ENCODE results near the gene STXBP5L. TPM values are rescaled to one million over a fixed set of nuclear protein-coding genes. Genes with fewer than 3 reads are reported as not detected.

The STXBP5L gene
- total RNA-seq (2022; extraction: Qiagen RNA extraction; ENCODE audit: low read depth), result not detected in 5 replicates

GRCh38 chr3:120908030-120908794, at the start of gene STXBP5L:
TSS of gene STXBP5L (plus strand) at chr3:120908205. CDS start at chr3:120909579, 1,374 bp downstream.

Other genes starting within 250 kb of the STXBP5L start
- gene HGD, start 226.0 kb upstream of the STXBP5L start, total RNA-seq (2022; extraction: Qiagen RNA extraction; ENCODE audit: low read depth), result 16.9 to 24.4 TPM (median 18.2 TPM) in 5 replicates
- 10.4 to 22.2 TPM (median 16.8 TPM) in 5 replicates for gene RABL3, start 165.7 kb upstream of the STXBP5L start, total RNA-seq (2022; extraction: Qiagen RNA extraction; ENCODE audit: low read depth)
- gene GTF2E1, start 165.5 kb upstream of the STXBP5L start, total RNA-seq (2022; extraction: Qiagen RNA extraction; ENCODE audit: low read depth), result 9.7 to 17.7 TPM (median 14.0 TPM) in 5 replicates

All from A549 treated with GW870086 at 1 μM for 4 hours (cell line).